ENCODE measurements around the gene BBS9. TPM values are rescaled to one million over a fixed set of nuclear protein-coding genes. Genes with fewer than 3 reads are reported as not detected.

The BBS9 gene
- total RNA-seq, 1 donor from 2014 or later, result 33.0 TPM

DNA sequence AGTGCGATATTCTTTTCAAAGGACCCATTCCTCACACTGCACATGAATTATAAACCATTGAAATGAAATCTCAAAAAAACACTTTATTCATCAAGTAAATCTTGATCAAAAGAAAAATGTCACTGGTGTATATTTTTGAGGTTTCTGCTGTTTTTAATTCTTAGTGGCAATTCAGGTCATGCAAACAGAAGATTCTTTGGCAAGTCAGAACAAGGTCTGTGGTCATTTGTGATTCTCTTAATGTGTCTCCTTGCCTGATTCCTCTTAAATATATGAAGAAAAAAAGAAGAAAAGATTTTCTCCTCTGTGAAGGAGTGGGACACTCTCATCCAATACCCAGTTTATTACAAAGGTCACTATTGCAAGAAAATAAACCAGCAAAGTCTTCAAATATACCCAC lies 467.8 kb downstream of the BBS9 start:
- H3K27me3 Mint-ChIP-seq (ENCODE audit: unreplicated experiment), result no peaks in the 10 kb centered on the region
- H3K4me1 Mint-ChIP-seq (ENCODE audit: unreplicated experiment), result peaks cover 10% of the 10 kb centered on the region
- H3K36me3 Mint-ChIP-seq (ENCODE audit: low read depth, unreplicated experiment), result no peaks in the 10 kb centered on the region
- H3K27ac Mint-ChIP-seq (ENCODE audit: unreplicated experiment), result no peak overlapping the region
- TF ChIP-seq CTCF (IDR thresholded peaks at IDR 0.05; ENCODE audit: unreplicated experiment), result no peak
- DNase-seq (ENCODE audit: low spot score), result no peak
- H3K4me3 Mint-ChIP-seq (ENCODE audit: unreplicated experiment), result no peak overlapping the region
- H3K9me3 Mint-ChIP-seq (ENCODE audit: unreplicated experiment), result no peaks in the 10 kb centered on the region

DNA sequence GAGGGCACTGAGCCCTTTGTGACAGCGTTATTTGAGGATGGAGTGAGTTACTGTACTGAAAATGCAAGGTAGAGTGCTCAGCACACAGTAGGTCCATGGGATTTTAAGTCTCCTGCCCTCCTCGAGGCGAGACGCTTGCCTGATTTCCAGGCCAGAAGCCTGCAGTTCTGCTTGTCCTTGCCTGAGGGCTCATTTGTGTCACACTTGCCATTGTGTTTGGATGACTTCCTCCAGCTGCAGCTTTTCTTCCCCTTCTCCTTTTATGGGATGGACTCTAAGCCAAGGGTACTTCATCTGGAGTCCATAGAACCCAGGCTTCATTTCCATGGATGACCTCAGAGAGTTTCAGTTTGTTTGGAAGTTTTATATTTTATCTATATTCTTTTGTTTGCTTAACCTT lies 471.7 kb downstream of the BBS9 start:
- no peak for TF ChIP-seq CTCF (IDR thresholded peaks at IDR 0.05; ENCODE audit: unreplicated experiment)
- H3K27me3 Mint-ChIP-seq (ENCODE audit: unreplicated experiment), result no peaks in the 10 kb centered on the region
- peaks cover 18% of the 10 kb centered on the region for H3K4me1 Mint-ChIP-seq (ENCODE audit: unreplicated experiment)
- peak overlapping the region; percentile 42 for H3K27ac Mint-ChIP-seq (ENCODE audit: unreplicated experiment)
- H3K4me3 Mint-ChIP-seq (ENCODE audit: unreplicated experiment), result no peak overlapping the region
- no peaks in the 10 kb centered on the region for H3K9me3 Mint-ChIP-seq (ENCODE audit: unreplicated experiment)
- no peaks in the 10 kb centered on the region for H3K36me3 Mint-ChIP-seq (ENCODE audit: low read depth, unreplicated experiment)
- no peak for DNase-seq (ENCODE audit: low spot score)

GRCh38 chr7:33601884-33602283 lies 472.5 kb downstream of the BBS9 start:
- Mint-ChIP-seq H3K27ac (ENCODE audit: unreplicated experiment) (no peak overlapping the region), H3K36me3 (ENCODE audit: low read depth, unreplicated experiment) (no peaks in the 10 kb centered on the region), H3K4me3 (ENCODE audit: unreplicated experiment) (no peak overlapping the region), H3K9me3 (ENCODE audit: unreplicated experiment) (no peaks in the 10 kb centered on the region), H3K4me1 (ENCODE audit: unreplicated experiment) (peaks cover 15% of the 10 kb centered on the region), H3K27me3 (ENCODE audit: unreplicated experiment) (no peaks in the 10 kb centered on the region)
- no peak for DNase-seq (ENCODE audit: low spot score)
- TF ChIP-seq CTCF (IDR thresholded peaks at IDR 0.05; ENCODE audit: unreplicated experiment), result no peak

DNA sequence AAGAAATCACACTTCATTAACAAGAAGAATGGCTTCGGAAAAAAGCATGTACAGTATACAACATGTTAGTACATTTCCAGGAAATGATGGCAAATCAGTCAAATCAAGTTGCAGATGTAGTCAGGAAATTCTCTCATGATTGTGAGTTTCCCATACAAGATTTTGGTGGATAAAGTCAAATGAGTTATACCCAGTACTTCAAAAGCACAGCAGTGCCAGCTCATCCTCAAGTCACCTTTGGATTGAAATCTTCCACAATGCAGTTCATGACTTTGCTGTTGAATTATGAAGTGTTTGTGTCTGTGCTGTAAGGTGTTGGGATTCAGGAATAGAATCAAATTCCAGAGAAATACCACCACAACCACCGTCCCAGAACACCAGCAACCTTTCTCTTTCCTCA lies 474.7 kb downstream of the BBS9 start:
- Mint-ChIP-seq H3K9me3 (ENCODE audit: unreplicated experiment) (no peaks in the 10 kb centered on the region), H3K27me3 (ENCODE audit: unreplicated experiment) (no peaks in the 10 kb centered on the region), H3K36me3 (ENCODE audit: low read depth, unreplicated experiment) (no peaks in the 10 kb centered on the region), H3K27ac (ENCODE audit: unreplicated experiment) (no peak overlapping the region), H3K4me3 (ENCODE audit: unreplicated experiment) (no peak overlapping the region), H3K4me1 (ENCODE audit: unreplicated experiment) (peaks cover 13% of the 10 kb centered on the region)
- no peak for DNase-seq (ENCODE audit: low spot score)
- no peak for TF ChIP-seq CTCF (IDR thresholded peaks at IDR 0.05; ENCODE audit: unreplicated experiment)

- H3K9me3 Mint-ChIP-seq (ENCODE audit: unreplicated experiment), result no peaks in the 10 kb centered on the region
- DNase-seq (ENCODE audit: low spot score), result no peak
- no peak overlapping the region for H3K27ac Mint-ChIP-seq (ENCODE audit: unreplicated experiment)
- TF ChIP-seq CTCF (IDR thresholded peaks at IDR 0.05; ENCODE audit: unreplicated experiment), result no peak
- no peaks in the 10 kb centered on the region for H3K36me3 Mint-ChIP-seq (ENCODE audit: low read depth, unreplicated experiment)
- H3K4me1 Mint-ChIP-seq (ENCODE audit: unreplicated experiment), result no peaks in the 10 kb centered on the region
- H3K4me3 Mint-ChIP-seq (ENCODE audit: unreplicated experiment), result no peak overlapping the region
- H3K27me3 Mint-ChIP-seq (ENCODE audit: unreplicated experiment), result no peaks in the 10 kb centered on the region
These were observed 481.6 kb downstream of the BBS9 start for GRCh38 chr7:33610918-33611317.

Measured in endothelial cell (in vitro differentiated cells).